K562 (cell line): ENCODE measurements around the gene HSF2.

Experiments used
- ARNT ChIP-seq, 2 experiments: fragments of 450-650 bp; IDR thresholded peaks; 2 replicates each; pipeline ENCODE4 v1.6.1; 2016; ENCODE audit warnings: mild to moderate bottlenecking in 1 of 2
- CTCF ChIP-seq, 3 experiments: IDR thresholded peaks in 2 of 3; conservative IDR thresholded peaks in 1 of 3; 2 replicates each; pipeline ENCODE4 v1.5.1; 2011 to 2012; ENCODE audit warnings: low read length in 3 of 3, mild to moderate bottlenecking in 3 of 3, control low read depth in 2 of 3, improper control_type of control experiment in 1 of 3, inconsistent platforms in 1 of 3, low read depth in 1 of 3, mixed read lengths in 1 of 3, moderate library complexity in 1 of 3; ENCODE audit not compliant: insufficient read depth in 2 of 3
- FOS ChIP-seq: IDR thresholded peaks from 3 replicates; pipeline ENCODE4 v1.6.1; 2011; ENCODE audit not compliant: insufficient read length; ENCODE audit errors: extremely low read depth
- MNT ChIP-seq, 2 experiments: fragments of 450-650 bp; conservative IDR thresholded peaks; 2 replicates each; pipeline ENCODE4 v1.6.1; 2017; ENCODE audit warnings: mild to moderate bottlenecking in 2 of 2, moderate library complexity in 2 of 2
- POLR2A ChIP-seq: fragments of 450-650 bp; conservative IDR thresholded peaks from 2 replicates; pipeline ENCODE4 v1.6.1; 2016
- PTBP1 ChIP-seq: fragments of 200-400 bp; formaldehyde crosslinking; IDR thresholded peaks from 2 replicates; pipeline ENCODE4 v1.6.1; 2017; ENCODE audit warnings: low read depth, low read length
- SMARCE1 ChIP-seq: fragments of 450-650 bp; IDR thresholded peaks from 2 replicates; pipeline ENCODE4 v1.7.1; 2016; ENCODE audit warnings: mild to moderate bottlenecking
- TCF3 ChIP-seq: sonication (generic); formaldehyde crosslinking; IDR thresholded peaks from 2 replicates; pipeline ENCODE4 v1.4.0; 2020; ENCODE audit warnings: mild to moderate bottlenecking, missing genetic modification reagents
- USF2 ChIP-seq: sonication (generic); formaldehyde crosslinking; IDR thresholded peaks from 2 replicates; pipeline ENCODE4 v1.5.0; 2020; ENCODE audit warnings: missing genetic modification reagents
- ZNF407 ChIP-seq: fragments of 450-650 bp; IDR thresholded peaks from 2 replicates; pipeline ENCODE4 v1.6.1; 2016; ENCODE audit warnings: low read depth
- ZNF408 ChIP-seq: fragments of 250-450 bp; sonication (Bioruptor Pico); IDR thresholded peaks from 2 replicates; pipeline ENCODE4 v1.4.0; 2020; ENCODE audit warnings: low read depth, mild to moderate bottlenecking, moderate library complexity
- ZNF449 ChIP-seq: fragments of 250-450 bp; sonication (Bioruptor Pico); IDR thresholded peaks from 2 replicates; pipeline ENCODE4 v1.8.0; 2022; ENCODE audit warnings: moderate library complexity, mild to moderate bottlenecking, inconsistent platforms

GRCh38 chr6:122365775-122366403, 33.6 kb upstream of the HSF2 start:
- TF ChIP-seq ZNF408 (CRISPR knock-in tag), result no peak
- TF ChIP-seq CTCF (IDR thresholded peaks at IDR 0.05 in 2 of 3, conservative IDR thresholded peaks at IDR 0.05 in 1 of 3; ENCODE audit: insufficient read depth in 2 of 3, low read depth in 1 of 3, low read length in 3 of 3), result no peak
- TF ChIP-seq ZNF449 (CRISPR knock-in tag), result no peak
- no peak for TF ChIP-seq ARNT (IDR thresholded peaks at IDR 0.05)
- TF ChIP-seq TCF3, result no peak
- TF ChIP-seq POLR2A, result no peak
- no peak for TF ChIP-seq SMARCE1
- TF ChIP-seq FOS, result no peak
- TF ChIP-seq MNT (conservative IDR thresholded peaks at IDR 0.05), result no peak
- TF ChIP-seq ZNF407, result no peak
- TF ChIP-seq PTBP1, result no peak
- no peak for TF ChIP-seq USF2 (CRISPR knock-in tag)
